ENCODE results near the gene ADCY4. TPM values are rescaled to one million over a fixed set of nuclear protein-coding genes. Genes with fewer than 3 reads are reported as not detected.

The ADCY4 gene
- total RNA-seq, 1 experiment from 2014 or later = 0.86 TPM

DNA sequence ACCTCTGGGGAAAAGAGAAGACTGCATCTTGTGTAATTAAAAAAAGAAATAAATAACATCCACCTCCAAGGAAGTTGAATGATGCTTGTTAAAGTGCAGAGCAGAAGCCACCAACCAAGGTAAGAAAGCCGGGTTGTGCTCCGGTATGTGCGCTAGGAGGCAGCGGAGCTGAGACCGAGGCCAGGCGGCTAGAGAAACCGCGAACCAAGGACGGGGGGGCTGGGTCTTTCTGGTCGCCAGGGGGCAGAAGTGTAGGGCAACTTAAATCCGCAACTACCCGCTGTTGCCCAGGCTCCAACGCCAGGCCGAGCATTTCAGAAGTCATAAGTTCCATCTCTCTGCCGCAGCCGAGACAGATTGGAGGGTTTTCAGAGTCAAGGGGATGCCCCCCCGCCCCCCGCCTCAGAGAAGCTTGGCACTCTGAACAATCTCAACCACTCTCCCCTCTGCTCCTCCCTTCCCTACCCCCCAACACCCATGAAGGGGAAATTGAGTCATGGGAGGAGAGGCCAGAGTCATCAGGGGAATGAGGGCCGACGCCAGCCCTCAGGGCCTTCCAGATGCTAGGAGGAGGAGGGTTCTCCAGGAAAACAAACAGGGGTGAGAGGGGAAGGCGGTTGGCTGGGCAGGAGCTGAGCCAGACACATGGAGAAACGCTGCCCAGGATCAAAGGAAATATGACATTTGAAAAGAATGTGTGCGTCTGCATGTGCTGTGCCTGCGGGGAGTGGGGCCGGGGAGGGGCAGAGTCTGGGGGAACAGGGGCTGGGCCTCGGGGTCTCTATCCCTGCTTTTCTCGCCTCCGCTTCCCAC, 30.9 kb upstream of the ADCY4 start (continued):
- TF ChIP-seq, protein P1, sequence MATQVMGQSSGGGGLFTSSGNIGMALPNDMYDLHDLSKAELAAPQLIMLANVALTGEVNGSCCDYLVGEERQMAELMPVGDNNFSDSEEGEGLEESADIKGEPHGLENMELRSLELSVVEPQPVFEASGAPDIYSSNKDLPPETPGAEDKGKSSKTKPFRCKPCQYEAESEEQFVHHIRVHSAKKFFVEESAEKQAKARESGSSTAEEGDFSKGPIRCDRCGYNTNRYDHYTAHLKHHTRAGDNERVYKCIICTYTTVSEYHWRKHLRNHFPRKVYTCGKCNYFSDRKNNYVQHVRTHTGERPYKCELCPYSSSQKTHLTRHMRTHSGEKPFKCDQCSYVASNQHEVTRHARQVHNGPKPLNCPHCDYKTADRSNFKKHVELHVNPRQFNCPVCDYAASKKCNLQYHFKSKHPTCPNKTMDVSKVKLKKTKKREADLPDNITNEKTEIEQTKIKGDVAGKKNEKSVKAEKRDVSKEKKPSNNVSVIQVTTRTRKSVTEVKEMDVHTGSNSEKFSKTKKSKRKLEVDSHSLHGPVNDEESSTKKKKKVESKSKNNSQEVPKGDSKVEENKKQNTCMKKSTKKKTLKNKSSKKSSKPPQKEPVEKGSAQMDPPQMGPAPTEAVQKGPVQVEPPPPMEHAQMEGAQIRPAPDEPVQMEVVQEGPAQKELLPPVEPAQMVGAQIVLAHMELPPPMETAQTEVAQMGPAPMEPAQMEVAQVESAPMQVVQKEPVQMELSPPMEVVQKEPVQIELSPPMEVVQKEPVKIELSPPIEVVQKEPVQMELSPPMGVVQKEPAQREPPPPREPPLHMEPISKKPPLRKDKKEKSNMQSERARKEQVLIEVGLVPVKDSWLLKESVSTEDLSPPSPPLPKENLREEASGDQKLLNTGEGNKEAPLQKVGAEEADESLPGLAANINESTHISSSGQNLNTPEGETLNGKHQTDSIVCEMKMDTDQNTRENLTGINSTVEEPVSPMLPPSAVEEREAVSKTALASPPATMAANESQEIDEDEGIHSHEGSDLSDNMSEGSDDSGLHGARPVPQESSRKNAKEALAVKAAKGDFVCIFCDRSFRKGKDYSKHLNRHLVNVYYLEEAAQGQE (IDR thresholded peaks at IDR 0.05; ENCODE audit: low read depth) = no peak

GRCh38 chr14:24364841-24365240, 30.0 kb upstream of the ADCY4 start:
- peak overlapping the region; percentile 89; the same call in 1 of the 2 replicates for H3K27ac ChIP-seq (ENCODE audit: low read depth, low read length)
- H3K9ac ChIP-seq (ENCODE audit: low read length) = no peak overlapping the region
- intact Hi-C loops (cut with micrococcal nuclease) = loop anchor here (1.0 kb wide), 3 partner anchors 47 to 71 kb away; no protein-coding TSS in a partner anchor
- DNase-seq (ENCODE audit: low read depth, low spot score) (no peak), ATAC-seq (no peak)
- no peaks in the 10 kb centered on the region for H4K20me1 ChIP-seq (ENCODE audit: insufficient read depth)
- peaks cover 15 to 33% of the 10 kb centered on the region in 2 experiments for H3K4me1 ChIP-seq (ENCODE audit: control insufficient read depth in 1 of 2, insufficient read depth in 2 of 2, low read length in 2 of 2)
- H3K4me3 ChIP-seq (replicated peaks in 1 of 2; ENCODE audit: low read depth in 1 of 2, low read length in 2 of 2) = peak overlapping the region in 1 of 2 experiments; percentile 64; a peak in 2 of 4 replicates
- no peaks in the 10 kb centered on the region for H3K9me2 ChIP-seq (ENCODE audit: insufficient read depth)
- H3K79me2 ChIP-seq (ENCODE audit: insufficient read depth, low read length) = no peaks in the 10 kb centered on the region
- H3K36me3 ChIP-seq (ENCODE audit: control insufficient read depth in 1 of 2, insufficient read depth in 2 of 2, low read length in 2 of 2) = no peaks in the 10 kb centered on the region
- H3K4me2 ChIP-seq (ENCODE audit: low read length) = peak overlapping the region; percentile 97
- H3K27me3 ChIP-seq (ENCODE audit: insufficient read depth, low read length) = no peaks in the 10 kb centered on the region
- ChIA-PET RAD21 (ENCODE audit: low non-redundant PET in 1 of 2, low total read pairs in 2 of 2, uncharacterized antibody in 2 of 2, unreplicated experiment in 2 of 2) (interaction anchor here in 1 of 2 experiments (2.2 kb wide), 1 partner anchor 67 kb away, joined by 18 read pairs; no protein-coding TSS in a partner anchor), CTCF (interaction anchor here (1.0 to 2.3 kb wide), 5 partner anchors 32 to 77 kb away, joined by 5 to 84 read pairs (median 11); partner anchors contain the start of genes CIDEB and SDR39U1), POLR2A (interaction anchor here (1.1 to 2.2 kb wide), 2 partner anchors 66 to 72 kb away, joined by 3 to 33 read pairs; partner anchors contain the start of genes CBLN3 and KHNYN)
- BruUV-seq (replicated peaks) = no TSS peak
- no peaks in the 10 kb centered on the region for H3K9me3 ChIP-seq (ENCODE audit: control insufficient read depth in 1 of 2, insufficient read depth in 1 of 2, low read depth in 1 of 2, low read length in 2 of 2)
- no peak for TF ChIP-seq SIN3A (IDR thresholded peaks at IDR 0.05; ENCODE audit: low read depth)
- TF ChIP-seq CEBPB (IDR thresholded peaks at IDR 0.05; ENCODE audit: low read depth) = no peak
- peak overlapping the region; percentile 78 for H2AFZ ChIP-seq (ENCODE audit: low read depth, low read length, poor library complexity, severe bottlenecking)
